OCI-LY1 (cell line): ENCODE measurements around the gene RPL36.

Source experiments
- H2AFZ ChIP-seq: fragments of 200-600 bp; sonication (generic), shearing (Covaris generic); 2 replicates; pipeline ENCODE4 v1.6.0; 2014; ENCODE audit warnings: antibody characterized with exemption, mild to moderate bottlenecking, low read length
- H3F3A ChIP-seq: fragments of 200-600 bp; sonication (generic), shearing (Covaris generic); 2 replicates; pipeline ENCODE4 v1.6.0; 2014; ENCODE audit warnings: mild to moderate bottlenecking, antibody characterized with exemption, low read length, moderate library complexity; ENCODE audit not compliant: insufficient read depth
- H3K27ac ChIP-seq: fragments of 200-600 bp; sonication (generic); 2 replicates; pipeline ENCODE4 v1.5.1; 2014; ENCODE audit warnings: low read length, mixed run types, mild to moderate bottlenecking, low read depth; ENCODE audit not compliant: poor library complexity, severe bottlenecking
- H3K27me3 ChIP-seq: fragments of 200-600 bp; sonication (generic); 2 replicates; pipeline ENCODE4 v1.6.0; 2014; ENCODE audit warnings: antibody characterized with exemption, mild to moderate bottlenecking, low read length, moderate library complexity; ENCODE audit not compliant: insufficient read depth
- H3K36me3 ChIP-seq: fragments of 200-600 bp; sonication (generic); 2 replicates; pipeline ENCODE4 v1.6.1; 2014; ENCODE audit warnings: mild to moderate bottlenecking, antibody characterized with exemption, low read length, moderate library complexity, mixed read lengths; ENCODE audit not compliant: insufficient read depth
- H3K4me1 ChIP-seq: fragments of 200-600 bp; sonication (generic); 2 replicates; pipeline ENCODE4 v1.5.1; 2014; ENCODE audit warnings: mild to moderate bottlenecking, low read length, moderate library complexity; ENCODE audit not compliant: insufficient read depth, severe bottlenecking
- H3K4me2 ChIP-seq: fragments of 200-600 bp; sonication (generic), shearing (Covaris generic); 2 replicates; pipeline ENCODE4 v1.6.1; 2014; ENCODE audit warnings: low read length
- H3K4me3 ChIP-seq: fragments of 200-600 bp; sonication (generic); 2 replicates; pipeline ENCODE4 v1.5.1; 2014; ENCODE audit warnings: low read length, low read depth, mild to moderate bottlenecking, mixed read lengths; ENCODE audit not compliant: poor library complexity, severe bottlenecking
- H3K79me2 ChIP-seq: fragments of 200-600 bp; shearing (Covaris generic); 2 replicates; pipeline ENCODE4 v1.6.1; 2016; ENCODE audit warnings: mixed run types, low read length, mixed read lengths; ENCODE audit not compliant: insufficient read depth
- H3K9ac ChIP-seq: fragments of 200-600 bp; sonication (generic), shearing (Covaris generic); 2 replicates; pipeline ENCODE4 v1.6.1; 2014; ENCODE audit warnings: mild to moderate bottlenecking, low read length, mixed read lengths
- H3K9me2 ChIP-seq: fragments of 200-600 bp; sonication (generic), shearing (Covaris generic); 2 replicates; pipeline ENCODE4 v1.6.1; 2014; ENCODE audit warnings: low read depth, mild to moderate bottlenecking, low read length, mixed read lengths
- H3K9me3 ChIP-seq: fragments of 200-600 bp; shearing (Covaris generic); 2 replicates; pipeline ENCODE4 v1.6.1; 2014; ENCODE audit warnings: low read length, mixed read lengths
- H4K20me1 ChIP-seq: fragments of 200-600 bp; sonication (generic), shearing (Covaris generic); 2 replicates; pipeline ENCODE4 v1.6.0; 2016; ENCODE audit warnings: mild to moderate bottlenecking, low read length; ENCODE audit not compliant: insufficient read depth
- CTCF ChIP-seq: fragments of 200-600 bp; sonication (generic), shearing (Covaris generic); IDR thresholded peaks from 2 replicates; pipeline ENCODE4 v1.5.1; 2017; ENCODE audit warnings: mild to moderate bottlenecking, antibody characterized with exemption, low read length, moderate library complexity, mixed read lengths
- EZH2 ChIP-seq: fragments of 200-600 bp; sonication (generic), shearing (Covaris generic); IDR thresholded peaks from 2 replicates; pipeline ENCODE4 v1.8.0; 2017; ENCODE audit warnings: borderline replicate concordance, mixed run types, mild to moderate bottlenecking, antibody characterized with exemption, low read length, moderate library complexity, mixed read lengths

RPL36 gene

GRCh38 chr19:5691822-5692722 is 2.0 kb downstream of the RPL36 start:
- Histone ChIP-seq H3K9me2 (no peaks in the 10 kb centered on the region), H3K4me2 (peak overlapping the region; percentile 68), H3K27me3 (no peaks in the 10 kb centered on the region), H3K27ac (no peak overlapping the region), H4K20me1 (no peaks in the 10 kb centered on the region), H3K79me2 (peaks cover 32% of the 10 kb centered on the region), H3K9ac (peak overlapping the region; percentile 99), H3K4me3 (peak overlapping the region; percentile 99), H3F3A (no peaks in the 10 kb centered on the region), H3K36me3 (peaks cover 68% of the 10 kb centered on the region), H2AFZ (no peak overlapping the region), H3K4me1 (peaks cover 38% of the 10 kb centered on the region), H3K9me3 (no peaks in the 10 kb centered on the region)
- no peak for TF ChIP-seq CTCF
- no peak for TF ChIP-seq EZH2

DNA sequence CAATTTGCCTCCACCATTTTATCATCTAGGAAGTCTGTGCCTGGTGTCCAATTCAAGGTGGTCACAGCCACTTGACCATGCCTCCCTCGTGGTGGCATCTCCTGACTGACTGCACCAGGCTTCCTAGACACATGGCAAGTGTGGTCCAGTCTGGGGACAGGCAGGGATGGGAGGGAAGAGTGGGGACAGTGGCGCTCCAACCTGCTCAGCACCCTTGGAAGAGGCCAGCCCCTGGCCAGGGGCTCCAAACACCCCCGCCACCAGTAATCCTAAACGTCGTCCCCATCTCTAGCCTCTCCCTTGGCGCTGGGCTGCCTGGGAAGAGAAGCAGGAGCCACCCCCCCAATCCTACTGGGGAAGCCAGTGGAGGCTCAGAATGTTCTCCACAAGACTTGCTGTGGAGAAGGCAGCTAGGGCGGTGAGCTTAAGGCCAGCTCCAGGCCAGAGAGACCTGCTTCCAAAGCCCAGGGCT is 2.7 kb downstream of the RPL36 start:
- H4K20me1 ChIP-seq = no peaks in the 10 kb centered on the region
- H3K9me2 ChIP-seq = no peaks in the 10 kb centered on the region
- H3K36me3 ChIP-seq = peaks cover 74% of the 10 kb centered on the region
- H2AFZ ChIP-seq = no peak overlapping the region
- H3K27ac ChIP-seq = no peak overlapping the region
- H3K4me3 ChIP-seq = peak overlapping the region; percentile 99
- peak overlapping the region; percentile 68 for H3K4me2 ChIP-seq
- TF ChIP-seq EZH2 (no peak), CTCF (no peak)
- H3F3A ChIP-seq = no peaks in the 10 kb centered on the region
- peak overlapping the region; percentile 12; the same call in 1 of the 2 replicates for H3K9ac ChIP-seq
- H3K4me1 ChIP-seq = peaks cover 38% of the 10 kb centered on the region
- no peaks in the 10 kb centered on the region for H3K9me3 ChIP-seq
- H3K79me2 ChIP-seq = peaks cover 32% of the 10 kb centered on the region
- H3K27me3 ChIP-seq = no peaks in the 10 kb centered on the region

- Histone ChIP-seq H3K36me3 (peaks cover 81% of the 10 kb centered on the region), H3F3A (no peaks in the 10 kb centered on the region), H3K9ac (no peak overlapping the region; the same call in 1 of the 2 replicates), H3K4me1 (peaks cover 39% of the 10 kb centered on the region), H3K4me2 (peak overlapping the region; percentile 68; the same call in 1 of the 2 replicates), H4K20me1 (no peaks in the 10 kb centered on the region), H3K27ac (no peak overlapping the region), H3K4me3 (peak overlapping the region; percentile 99), H3K79me2 (peaks cover 32% of the 10 kb centered on the region), H3K9me3 (no peaks in the 10 kb centered on the region), H2AFZ (no peak overlapping the region), H3K9me2 (no peaks in the 10 kb centered on the region), H3K27me3 (no peaks in the 10 kb centered on the region)
- TF ChIP-seq CTCF (no peak), EZH2 (no peak)
Measured at GRCh38 chr19:5693195-5694166, 3.4 kb downstream of the RPL36 start.
